ENCODE data around the gene PRKN. TPM values are rescaled to one million over a fixed set of nuclear protein-coding genes. Genes with fewer than 3 reads are reported as not detected.

The PRKN gene
- total and polyA plus RNA-seq, 2 donors = 3.5 to 6.5 TPM

- no peaks in the 10 kb centered on the region for H3K4me1 ChIP-seq (ENCODE audit: insufficient read depth)
- no peak for DNase-seq (ENCODE audit: extremely low spot score)
- 94% methylated on average over 9 of the region's 9 CpGs for WGBS
These were observed 527.5 kb downstream of the PRKN start for GRCh38 chr6:162200041-162200440.

DNA sequence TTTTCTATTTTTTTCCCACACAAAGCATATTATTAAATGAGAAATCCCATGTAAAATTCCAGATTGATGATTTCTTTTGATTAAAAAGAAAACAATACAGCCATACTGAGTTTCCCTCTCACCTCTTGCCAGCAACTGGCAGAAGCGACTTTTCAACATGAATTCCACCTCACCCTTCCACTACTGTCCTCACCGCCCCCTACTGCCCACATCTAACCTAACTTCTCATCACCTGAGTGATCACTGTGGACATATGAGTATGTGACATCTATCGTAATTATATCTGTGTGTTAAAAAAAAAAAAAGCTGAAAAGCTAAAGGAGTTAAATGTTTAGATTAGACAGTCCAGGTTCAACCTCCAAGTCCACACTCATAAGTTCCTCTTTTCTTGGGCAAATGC, 528.6 kb downstream of the PRKN start:
- WGBS = 93% methylated on average over 3 of the region's 3 CpGs
- no peaks in the 10 kb centered on the region for H3K4me1 ChIP-seq (ENCODE audit: insufficient read depth)
- H3K4me3 ChIP-seq (ENCODE audit: low read depth, low read length) = no peak overlapping the region
- H3K27ac ChIP-seq (ENCODE audit: low read depth) = no peak overlapping the region
- no peak for DNase-seq (ENCODE audit: extremely low spot score)
- no peaks in the 10 kb centered on the region for H3K36me3 ChIP-seq (ENCODE audit: insufficient read depth)

More at GRCh38 chr6:162200041-162200440, 527.5 kb downstream of the PRKN start:
- Histone ChIP-seq H3K27ac (ENCODE audit: low read depth) (no peak overlapping the region), H3K36me3 (ENCODE audit: insufficient read depth) (no peaks in the 10 kb centered on the region), H3K4me3 (ENCODE audit: low read depth, low read length) (no peak overlapping the region)

DNA sequence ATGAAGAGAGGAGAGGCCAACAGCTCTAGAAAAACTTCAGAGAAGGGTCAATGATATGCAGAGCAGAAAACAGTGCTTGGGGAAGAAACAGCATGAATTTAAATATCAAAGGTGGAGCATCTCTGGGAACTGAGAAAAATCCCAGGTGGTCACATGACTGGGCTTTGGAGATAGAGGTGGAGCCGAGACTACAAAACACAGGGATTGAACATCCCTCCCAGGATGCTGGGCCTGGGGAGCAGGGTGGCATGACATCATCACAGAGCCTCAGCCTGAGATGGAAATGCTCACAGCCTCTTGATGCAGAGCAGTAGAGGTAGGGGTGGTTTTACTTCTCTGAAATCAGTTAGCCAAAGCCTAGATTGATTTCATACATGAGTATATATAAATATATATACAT, 529.5 kb downstream of the PRKN start:
- no peak for DNase-seq (ENCODE audit: extremely low spot score)
- Histone ChIP-seq H3K36me3 (ENCODE audit: insufficient read depth) (no peaks in the 10 kb centered on the region), H3K27ac (ENCODE audit: low read depth) (no peak overlapping the region), H3K4me1 (ENCODE audit: insufficient read depth) (no peaks in the 10 kb centered on the region), H3K4me3 (ENCODE audit: low read depth, low read length) (no peak overlapping the region)
- WGBS = 84% methylated on average over 1 of the region's 1 CpG

DNA sequence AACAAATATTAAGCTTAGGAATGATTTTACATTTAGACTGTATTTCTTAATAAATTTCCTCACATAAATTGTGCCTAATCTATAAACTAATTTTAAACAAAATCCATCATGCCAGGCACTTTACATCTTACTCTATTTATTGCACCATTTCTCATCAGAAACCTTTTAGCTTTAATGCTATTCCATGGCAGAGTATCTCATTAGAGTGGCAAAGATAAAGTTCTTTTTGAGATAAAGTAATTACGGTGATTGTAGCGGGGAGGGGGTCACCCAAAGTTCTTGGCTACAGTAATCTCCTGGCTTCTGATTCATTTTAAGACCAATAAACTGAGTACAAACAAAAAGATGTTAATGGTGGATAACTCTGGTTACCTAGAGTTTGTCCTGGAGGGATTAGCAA, 532.1 kb downstream of the PRKN start:
- no peak for DNase-seq (ENCODE audit: extremely low spot score)
- H3K27ac ChIP-seq (ENCODE audit: low read depth) = no peak overlapping the region
- WGBS = 73% methylated on average over 2 of the region's 2 CpGs
- no peak overlapping the region for H3K4me3 ChIP-seq (ENCODE audit: low read depth, low read length)
- H3K36me3 ChIP-seq (ENCODE audit: insufficient read depth) = no peaks in the 10 kb centered on the region
- H3K4me1 ChIP-seq (ENCODE audit: insufficient read depth) = no peaks in the 10 kb centered on the region

- DNase-seq (ENCODE audit: extremely low spot score) = no peak
- no peaks in the 10 kb centered on the region for H3K4me1 ChIP-seq (ENCODE audit: insufficient read depth)
- H3K27ac ChIP-seq (ENCODE audit: low read depth) = no peak overlapping the region
- H3K36me3 ChIP-seq (ENCODE audit: insufficient read depth) = no peaks in the 10 kb centered on the region
- H3K4me3 ChIP-seq (ENCODE audit: low read depth, low read length) = no peak overlapping the region
- WGBS = 89% methylated on average over 6 of the region's 6 CpGs
These were observed 536.6 kb downstream of the PRKN start for GRCh38 chr6:162190981-162191380.

GRCh38 chr6:162187168-162187935, 540.2 kb downstream of the PRKN start:
- H3K4me3 ChIP-seq (ENCODE audit: low read depth, low read length) = no peak overlapping the region
- no peaks in the 10 kb centered on the region for H3K36me3 ChIP-seq (ENCODE audit: insufficient read depth)
- 78% methylated on average over 4 of the region's 4 CpGs for WGBS
- no peak overlapping the region for H3K27ac ChIP-seq (ENCODE audit: low read depth)
- H3K4me1 ChIP-seq (ENCODE audit: insufficient read depth) = no peaks in the 10 kb centered on the region
- DNase-seq (ENCODE audit: extremely low spot score) = no peak

GRCh38 chr6:162184465-162184864, 543.1 kb downstream of the PRKN start:
- H3K36me3 ChIP-seq (ENCODE audit: insufficient read depth) = no peaks in the 10 kb centered on the region
- no peak overlapping the region for H3K4me3 ChIP-seq (ENCODE audit: low read depth, low read length)
- H3K4me1 ChIP-seq (ENCODE audit: insufficient read depth) = no peaks in the 10 kb centered on the region
- no peak overlapping the region for H3K27ac ChIP-seq (ENCODE audit: low read depth)
- DNase-seq (ENCODE audit: extremely low spot score) = no peak
- WGBS = 88% methylated on average over 9 of the region's 9 CpGs

- WGBS = 71% methylated on average over 6 of the region's 6 CpGs
- H3K36me3 ChIP-seq (ENCODE audit: insufficient read depth) = no peaks in the 10 kb centered on the region
- no peaks in the 10 kb centered on the region for H3K4me1 ChIP-seq (ENCODE audit: insufficient read depth)
- DNase-seq (ENCODE audit: extremely low spot score) = no peak
- no peak overlapping the region for H3K27ac ChIP-seq (ENCODE audit: low read depth)
- no peak overlapping the region for H3K4me3 ChIP-seq (ENCODE audit: low read depth, low read length)
These were observed 545.7 kb downstream of the PRKN start for GRCh38 chr6:162181741-162182401.

DNA sequence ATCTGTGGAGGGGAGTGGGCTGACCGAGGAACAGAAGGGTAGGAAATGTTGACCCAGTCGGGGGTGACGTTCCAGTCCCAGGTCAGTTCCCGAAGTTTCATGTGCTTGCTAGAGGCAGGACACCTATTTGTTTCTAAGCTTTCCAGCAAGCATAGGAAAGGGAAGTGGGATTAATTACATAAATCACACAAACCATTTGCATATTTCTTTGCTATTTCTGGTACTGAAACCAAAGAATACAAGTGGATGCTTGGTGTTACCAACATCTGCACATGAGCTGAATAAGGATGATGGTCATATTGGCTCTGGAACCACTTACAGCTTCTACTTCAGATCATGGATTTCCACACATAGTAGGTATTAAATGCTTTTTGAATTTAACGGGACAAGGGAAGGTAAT, 546.5 kb downstream of the PRKN start:
- no peak overlapping the region for H3K27ac ChIP-seq (ENCODE audit: low read depth)
- DNase-seq (ENCODE audit: extremely low spot score) = no peak
- no peaks in the 10 kb centered on the region for H3K36me3 ChIP-seq (ENCODE audit: insufficient read depth)
- no peaks in the 10 kb centered on the region for H3K4me1 ChIP-seq (ENCODE audit: insufficient read depth)
- WGBS = 87% methylated on average over 5 of the region's 5 CpGs
- no peak overlapping the region for H3K4me3 ChIP-seq (ENCODE audit: low read depth, low read length)

GRCh38 chr6:162179196-162179951, 548.2 kb downstream of the PRKN start:
- Histone ChIP-seq H3K4me3 (ENCODE audit: low read depth, low read length) (no peak overlapping the region), H3K36me3 (ENCODE audit: insufficient read depth) (no peaks in the 10 kb centered on the region), H3K27ac (ENCODE audit: low read depth) (no peak overlapping the region), H3K4me1 (ENCODE audit: insufficient read depth) (no peaks in the 10 kb centered on the region)
- WGBS = 74% methylated on average over 7 of the region's 7 CpGs
- no peak for DNase-seq (ENCODE audit: extremely low spot score)

GRCh38 chr6:162178666-162179065, 548.9 kb downstream of the PRKN start:
- no peaks in the 10 kb centered on the region for H3K4me1 ChIP-seq (ENCODE audit: insufficient read depth)
- no peak overlapping the region for H3K27ac ChIP-seq (ENCODE audit: low read depth)
- H3K4me3 ChIP-seq (ENCODE audit: low read depth, low read length) = no peak overlapping the region
- no peaks in the 10 kb centered on the region for H3K36me3 ChIP-seq (ENCODE audit: insufficient read depth)
- 92% methylated on average over 8 of the region's 8 CpGs for WGBS
- no peak for DNase-seq (ENCODE audit: extremely low spot score)

- no peak for DNase-seq (ENCODE audit: extremely low spot score)
- Histone ChIP-seq H3K4me1 (ENCODE audit: insufficient read depth) (no peaks in the 10 kb centered on the region), H3K36me3 (ENCODE audit: insufficient read depth) (no peaks in the 10 kb centered on the region), H3K27ac (ENCODE audit: low read depth) (no peak overlapping the region), H3K4me3 (ENCODE audit: low read depth, low read length) (no peak overlapping the region)
- 90% methylated on average over 3 of the region's 3 CpGs for WGBS
These were observed 549.3 kb downstream of the PRKN start for GRCh38 chr6:162178266-162178665.

GRCh38 chr6:162177746-162178145, 549.8 kb downstream of the PRKN start:
- Histone ChIP-seq H3K36me3 (ENCODE audit: insufficient read depth) (no peaks in the 10 kb centered on the region), H3K4me3 (ENCODE audit: low read depth, low read length) (no peak overlapping the region), H3K4me1 (ENCODE audit: insufficient read depth) (no peaks in the 10 kb centered on the region), H3K27ac (ENCODE audit: low read depth) (no peak overlapping the region)
- 56% methylated on average over 4 of the region's 4 CpGs for WGBS
- DNase-seq (ENCODE audit: extremely low spot score) = no peak

DNA sequence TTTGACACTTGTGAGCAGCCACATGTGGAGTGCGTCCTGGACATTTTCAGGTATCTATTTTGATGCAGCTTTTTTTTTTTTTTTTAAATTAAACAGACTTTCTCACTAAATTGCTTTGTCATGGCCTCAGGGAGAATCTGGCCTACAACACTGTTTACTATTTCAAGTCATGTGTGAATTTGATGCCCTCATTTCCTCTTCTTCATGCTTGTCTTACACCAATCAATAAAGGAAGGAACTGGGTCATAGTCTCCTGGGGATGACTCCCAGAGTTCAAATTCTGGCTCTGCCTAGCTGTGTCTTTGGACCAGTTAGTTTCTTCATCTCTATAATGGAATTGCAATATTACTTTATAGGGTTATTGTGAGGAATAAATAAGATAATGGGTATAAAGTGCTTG, 554.1 kb downstream of the PRKN start:
- Histone ChIP-seq H3K36me3 (ENCODE audit: insufficient read depth) (no peaks in the 10 kb centered on the region), H3K27ac (ENCODE audit: low read depth) (no peak overlapping the region), H3K4me3 (ENCODE audit: low read depth, low read length) (no peak overlapping the region), H3K4me1 (ENCODE audit: insufficient read depth) (no peaks in the 10 kb centered on the region)
- WGBS = 93% methylated on average over 1 of the region's 1 CpG
- no peak for DNase-seq (ENCODE audit: extremely low spot score)
